ENCODE results near the gene GATD1.

GRCh38 chr11:726278-727220 lies 50.7 kb downstream of the GATD1 start:
- TF ChIP-seq CTCF (IDR thresholded peaks at IDR 0.05) (no peak), POLR2AphosphoS5 (IDR thresholded peaks at IDR 0.05) (no peak), POLR2A (IDR thresholded peaks at IDR 0.05) (no peak), EP300 (IDR thresholded peaks at IDR 0.05) (no peak)
